Calu3 (cell line): ENCODE measurements around the gene LOXL3. TPM values are rescaled to one million over a fixed set of nuclear protein-coding genes. Genes with fewer than 3 reads are reported as not detected.

ENCODE experiments used
- BruUV-seq: library from RNA; stranded (reverse); fragments of 400-500 nt; replicated peaks from 2 replicates; lab custom pipeline; 2021; lab: Mats Ljungman, UMichigan
- CTCF ChIA-PET: fragments of 300-600 bp; sonication (Branson Sonifier 250); formaldehyde crosslinking; loops from one replicate; lab custom pipeline; 2022; ENCODE audit warnings: antibody characterized with exemption; lab: Charles Lee
- DNase-seq: peaks from one replicate; pipeline ENCODE4 v3.0.0; 2022
- H3K27ac Mint-ChIP-seq: one replicate; pipeline ENCODE4 v1.8.0; 2022; ENCODE audit warnings: mixed read lengths; ENCODE audit not compliant: unreplicated experiment
- H3K27me3 Mint-ChIP-seq: one replicate; pipeline ENCODE4 v1.8.0; 2022; ENCODE audit warnings: mixed read lengths; ENCODE audit not compliant: unreplicated experiment
- H3K36me3 Mint-ChIP-seq: one replicate; pipeline ENCODE4 v1.8.0; 2022; ENCODE audit warnings: mild to moderate bottlenecking, moderate library complexity, mixed read lengths; ENCODE audit not compliant: insufficient read depth, unreplicated experiment
- H3K4me1 Mint-ChIP-seq: one replicate; pipeline ENCODE4 v1.8.0; 2022; ENCODE audit warnings: mild to moderate bottlenecking, low read depth, mixed read lengths; ENCODE audit not compliant: unreplicated experiment
- H3K4me3 Mint-ChIP-seq: one replicate; pipeline ENCODE4 v1.8.0; 2022; ENCODE audit warnings: mild to moderate bottlenecking, low read depth, moderate library complexity, mixed read lengths; ENCODE audit not compliant: unreplicated experiment
- H3K9me3 Mint-ChIP-seq: one replicate; pipeline ENCODE4 v1.8.0; 2022; ENCODE audit warnings: low read depth, mixed read lengths; ENCODE audit not compliant: unreplicated experiment
- intact Hi-C: fragments of 100-400 bp; cut with micrococcal nuclease; formaldehyde crosslinking; loops from one replicate; pipeline ENCODE4 v1.10.0; 2022; ENCODE audit not compliant: unreplicated experiment
- total RNA-seq: library from RNA; stranded (reverse); gene quantifications from 2 replicates; pipeline ENCODE4 v1.2.3, GENCODE V29; 2022
- TF ChIP-seq, protein P1 (sequence below): fragments of 200-600 bp; IDR thresholded peaks from one replicate; pipeline ENCODE4 v1.8.0; 2022; ENCODE audit warnings: antibody characterized with exemption; ENCODE audit not compliant: unreplicated experiment

LOXL3 gene
- total RNA-seq, 1 experiment from 2014 or later, result 1.2 TPM

DNA sequence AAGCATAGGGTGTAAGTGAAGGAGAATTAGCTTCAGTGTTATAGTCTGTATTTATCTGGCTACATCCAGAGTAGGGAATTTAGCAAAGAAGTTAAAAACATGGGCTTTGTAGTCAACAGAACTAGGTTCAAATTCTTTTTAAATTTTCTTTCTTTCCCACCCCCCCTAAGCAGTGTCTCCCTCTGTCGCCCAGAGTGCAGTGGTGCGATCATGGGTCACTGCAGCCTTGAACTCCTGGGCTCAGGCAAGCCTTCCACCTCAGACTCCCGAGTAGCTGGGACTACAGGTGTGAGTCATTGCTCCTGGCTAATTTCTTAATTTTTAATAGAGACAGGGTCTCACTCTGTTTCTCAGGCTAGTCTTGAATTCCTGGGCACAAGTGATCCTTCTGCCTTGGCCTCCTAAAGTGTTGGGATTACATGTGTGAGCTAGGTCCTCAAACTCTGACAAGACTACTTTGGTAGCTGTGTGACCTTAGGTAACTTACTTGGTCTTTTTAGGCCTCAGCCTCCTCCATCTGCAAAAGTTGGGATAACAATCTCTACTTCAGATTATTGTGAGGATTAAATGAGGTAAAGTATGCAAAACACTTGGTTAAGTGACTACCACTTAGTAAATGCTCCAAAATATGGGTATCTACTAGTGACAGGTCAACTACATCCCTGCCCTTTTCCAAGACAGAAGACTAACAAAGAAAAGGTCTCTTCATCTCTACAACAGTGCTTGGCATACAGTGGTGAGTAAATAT, 18.6 kb upstream of the LOXL3 start:
- H3K36me3 Mint-ChIP-seq, result no peaks in the 10 kb centered on the region
- no peak overlapping the region for H3K27ac Mint-ChIP-seq
- BruUV-seq, result no TSS peak
- intact Hi-C loops, result no loop called here
- DNase-seq, result no peak
- H3K4me3 Mint-ChIP-seq, result no peak overlapping the region
- peaks cover 8% of the 10 kb centered on the region for H3K4me1 Mint-ChIP-seq
- CTCF ChIA-PET, result no interaction called here
- H3K9me3 Mint-ChIP-seq, result no peaks in the 10 kb centered on the region
- TF ChIP-seq, protein P1, sequence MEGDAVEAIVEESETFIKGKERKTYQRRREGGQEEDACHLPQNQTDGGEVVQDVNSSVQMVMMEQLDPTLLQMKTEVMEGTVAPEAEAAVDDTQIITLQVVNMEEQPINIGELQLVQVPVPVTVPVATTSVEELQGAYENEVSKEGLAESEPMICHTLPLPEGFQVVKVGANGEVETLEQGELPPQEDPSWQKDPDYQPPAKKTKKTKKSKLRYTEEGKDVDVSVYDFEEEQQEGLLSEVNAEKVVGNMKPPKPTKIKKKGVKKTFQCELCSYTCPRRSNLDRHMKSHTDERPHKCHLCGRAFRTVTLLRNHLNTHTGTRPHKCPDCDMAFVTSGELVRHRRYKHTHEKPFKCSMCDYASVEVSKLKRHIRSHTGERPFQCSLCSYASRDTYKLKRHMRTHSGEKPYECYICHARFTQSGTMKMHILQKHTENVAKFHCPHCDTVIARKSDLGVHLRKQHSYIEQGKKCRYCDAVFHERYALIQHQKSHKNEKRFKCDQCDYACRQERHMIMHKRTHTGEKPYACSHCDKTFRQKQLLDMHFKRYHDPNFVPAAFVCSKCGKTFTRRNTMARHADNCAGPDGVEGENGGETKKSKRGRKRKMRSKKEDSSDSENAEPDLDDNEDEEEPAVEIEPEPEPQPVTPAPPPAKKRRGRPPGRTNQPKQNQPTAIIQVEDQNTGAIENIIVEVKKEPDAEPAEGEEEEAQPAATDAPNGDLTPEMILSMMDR, result no peak
- peaks cover 27% of the 10 kb centered on the region for H3K27me3 Mint-ChIP-seq

DNA sequence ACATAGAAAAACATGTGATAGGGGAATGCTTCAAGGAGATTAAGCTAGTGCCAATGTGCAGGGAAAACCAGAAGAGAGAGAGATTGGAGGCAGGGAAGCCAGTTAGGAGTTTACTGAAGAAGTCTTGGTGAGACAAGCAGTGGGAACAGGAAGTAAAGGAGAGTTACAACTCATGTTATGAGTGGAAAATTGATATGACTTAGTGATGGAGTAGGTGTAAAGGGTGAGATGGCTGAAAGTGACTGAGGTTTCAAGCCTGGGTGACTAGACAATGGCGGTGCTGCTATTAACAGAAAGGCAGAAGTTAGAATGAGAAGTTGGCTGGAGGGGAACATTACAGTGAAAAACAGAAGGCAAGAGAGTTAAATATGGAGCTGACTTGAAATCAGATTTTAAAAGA, 17.3 kb upstream of the LOXL3 start:
- Mint-ChIP-seq H3K27me3 (peaks cover 34% of the 10 kb centered on the region), H3K4me1 (peaks cover 8% of the 10 kb centered on the region), H3K27ac (no peak overlapping the region), H3K36me3 (no peaks in the 10 kb centered on the region), H3K4me3 (no peak overlapping the region), H3K9me3 (no peaks in the 10 kb centered on the region)
- CTCF ChIA-PET, result no interaction called here
- no peak for DNase-seq
- no TSS peak for BruUV-seq
- TF ChIP-seq, protein P1, result no peak
- intact Hi-C loops, result no loop called here

DNA sequence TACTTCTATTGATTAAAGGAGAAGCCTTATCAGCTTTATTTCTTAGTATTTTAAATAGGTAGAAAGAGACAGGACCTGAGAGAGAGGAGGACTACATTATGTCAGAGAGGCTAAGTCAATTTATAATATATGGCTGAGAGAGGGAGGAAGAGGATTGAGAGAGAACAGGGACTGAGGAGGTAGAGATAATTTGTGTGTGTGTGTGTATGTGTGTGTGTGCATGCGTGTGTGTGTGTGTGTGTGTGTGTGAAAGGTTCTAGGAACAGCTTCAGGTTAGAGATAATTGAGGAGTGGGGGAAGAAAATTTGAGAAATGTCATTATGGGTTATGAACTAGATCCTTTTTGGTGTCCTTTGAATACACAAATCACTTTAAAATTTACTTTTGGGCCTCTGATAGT, 15.9 kb upstream of the LOXL3 start:
- H3K4me1 Mint-ChIP-seq, result peaks cover 5% of the 10 kb centered on the region
- CTCF ChIA-PET, result no interaction called here
- TF ChIP-seq, protein P1, result no peak

DNA sequence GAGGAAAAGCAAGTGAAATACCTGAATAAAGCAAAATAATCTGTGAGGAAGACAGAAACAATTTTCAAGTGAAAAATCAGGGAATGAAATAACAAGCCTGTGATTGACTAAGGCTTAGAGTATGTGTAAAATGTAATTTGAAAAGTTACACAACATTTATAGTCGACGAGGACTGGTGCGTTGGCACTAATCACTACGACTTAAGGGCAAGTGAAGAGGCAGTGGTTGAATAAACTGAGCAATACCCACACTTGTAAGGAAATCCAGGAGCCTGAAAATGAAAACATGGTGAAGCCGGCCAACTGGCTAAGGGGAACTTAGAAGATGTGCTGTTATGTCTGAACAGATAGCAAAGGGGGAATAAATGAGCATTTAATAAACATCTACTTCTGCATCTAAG, 14.1 kb upstream of the LOXL3 start:
- no peak for DNase-seq
- intact Hi-C loops, result no loop called here
- Mint-ChIP-seq H3K27ac (no peak overlapping the region), H3K4me1 (no peaks in the 10 kb centered on the region), H3K27me3 (peaks cover 43% of the 10 kb centered on the region), H3K4me3 (no peak overlapping the region), H3K9me3 (no peaks in the 10 kb centered on the region), H3K36me3 (no peaks in the 10 kb centered on the region)
- no TSS peak for BruUV-seq
- TF ChIP-seq, protein P1, result no peak
- CTCF ChIA-PET, result interaction anchor here (1.1 kb wide), 1 partner anchor 9 kb away, joined by 3 read pairs; no protein-coding TSS in a partner anchor

More for the DNA sequence above, 15.9 kb upstream of the LOXL3 start:
- Mint-ChIP-seq H3K36me3 (no peaks in the 10 kb centered on the region), H3K27ac (no peak overlapping the region), H3K27me3 (peaks cover 38% of the 10 kb centered on the region), H3K4me3 (no peak overlapping the region), H3K9me3 (no peaks in the 10 kb centered on the region)
- no peak for DNase-seq
- BruUV-seq, result no TSS peak
- intact Hi-C loops, result no loop called here
